H1 (cell line): Measurements from ENCODE around the gene MGLL. TPM values are rescaled to one million over a fixed set of nuclear protein-coding genes. Genes with fewer than 3 reads are reported as not detected.

ENCODE experiments used
- CTCF ChIA-PET: fragments of 300-600 bp; sonication (Branson Sonifier 250); formaldehyde crosslinking; loops from one replicate; lab custom pipeline; 2021; ENCODE audit not compliant: partially characterized antibody; lab: Charles Lee
- POLR2A ChIA-PET: fragments of 300-600 bp; sonication (Branson Sonifier 250); formaldehyde crosslinking; loops from one replicate; lab custom pipeline; 2021; ENCODE audit warnings: inconsistent platforms; ENCODE audit not compliant: partially characterized antibody; lab: Charles Lee
- DNase-seq, 2 experiments: peaks; one replicate each; pipeline versions ENCODE4 v3.0.0 to v3.0.0-alpha.2; 2010 to 2022; ENCODE audit warnings: low spot score in 2 of 2, low read depth in 1 of 2, mixed read lengths in 1 of 2
- FAIRE-seq: peaks from 2 replicates; lab custom pipeline; 2011; peaks lifted over from hg19 to GRCh38; lab: Jason Lieb, UNC
- H2AFZ ChIP-seq: 2 replicates; pipeline ENCODE4 v1.8.1; 2012; ENCODE audit warnings: low read length, inconsistent platforms
- H2AK5ac ChIP-seq: 2 replicates; pipeline ENCODE4 v1.6.1; 2013; ENCODE audit warnings: low read depth, low read length
- H2BK120ac ChIP-seq: replicated peaks from 2 replicates; pipeline ENCODE3; 2013; ENCODE audit warnings: low read depth, low read length, inconsistent platforms
- H2BK12ac ChIP-seq: 2 replicates; pipeline ENCODE4 v1.6.1; 2013; ENCODE audit warnings: low read depth, low read length
- H2BK15ac ChIP-seq: 2 replicates; pipeline ENCODE4 v1.6.1; 2013; ENCODE audit warnings: low read length
- H2BK20ac ChIP-seq: 2 replicates; pipeline ENCODE4 v1.6.1; 2013; ENCODE audit warnings: low read length
- H2BK5ac ChIP-seq: 2 replicates; pipeline ENCODE4 v1.6.1; 2013; ENCODE audit warnings: low read depth, low read length
- H3K14ac ChIP-seq: 2 replicates; pipeline ENCODE4 v1.6.1; 2013; ENCODE audit warnings: inconsistent platforms; ENCODE audit not compliant: insufficient read length
- H3K18ac ChIP-seq: 2 replicates; pipeline ENCODE4 v1.6.1; 2013; ENCODE audit warnings: low read length; ENCODE audit errors: extremely low read depth
- H3K23ac ChIP-seq: 2 replicates; pipeline ENCODE4 v1.6.1; 2013; ENCODE audit warnings: inconsistent platforms; ENCODE audit not compliant: insufficient read length
- H3K23me2 ChIP-seq: 2 replicates; pipeline ENCODE4 v1.6.1; 2013; ENCODE audit warnings: low read depth, low read length
- H3K27ac ChIP-seq: 2 replicates; pipeline ENCODE4 v1.6.1; 2011; ENCODE audit warnings: low read depth, low read length, inconsistent platforms
- H3K27me3 ChIP-seq, 4 experiments: replicated peaks in 1 of 4; 1 replicate in 1 of 4; 2 replicates in 3 of 4; pipeline versions ENCODE4 v1.6.1 to v1.8.1; 2011 to 2013; ENCODE audit warnings: low read length in 3 of 4, mild to moderate bottlenecking in 3 of 4, inconsistent platforms in 2 of 4, mixed read lengths in 2 of 4, moderate library complexity in 1 of 4; ENCODE audit not compliant: control insufficient read depth in 3 of 4, insufficient read depth in 3 of 4; ENCODE audit errors: extremely low read depth in 1 of 4
- H3K36me3 ChIP-seq, 4 experiments: 2 replicates each; pipeline versions ENCODE4 v1.6.1 to v1.8.1; 2011 to 2013; ENCODE audit warnings: mild to moderate bottlenecking in 4 of 4, low read length in 3 of 4, moderate library complexity in 2 of 4, control low read depth in 1 of 4, inconsistent platforms in 1 of 4; ENCODE audit not compliant: insufficient read depth in 4 of 4, control insufficient read depth in 2 of 4
- H3K4ac ChIP-seq: replicated peaks from 2 replicates; pipeline ENCODE3; 2013; ENCODE audit warnings: low read length, low read depth, mixed read lengths, inconsistent platforms; ENCODE audit not compliant: insufficient read length
- H3K4me1 ChIP-seq, 4 experiments: replicated peaks in 1 of 4; 1 replicate in 1 of 4; 2 replicates in 3 of 4; pipeline versions ENCODE4 v1.6.1 to v1.8.1; 2011 to 2013; ENCODE audit warnings: low read length in 3 of 4, inconsistent platforms in 2 of 4, mixed read lengths in 1 of 4; ENCODE audit not compliant: insufficient read depth in 4 of 4, control insufficient read depth in 3 of 4
- H3K4me2 ChIP-seq, 2 experiments: 2 replicates each; pipeline versions ENCODE4 v1.6.1 to v1.8.1; 2011 to 2013; ENCODE audit warnings: low read depth in 2 of 2, low read length in 2 of 2, control low read depth in 1 of 2, inconsistent platforms in 1 of 2, mild to moderate bottlenecking in 1 of 2; ENCODE audit not compliant: insufficient read depth in 1 of 2
- H3K4me3 ChIP-seq, 4 experiments: fragments of 200-600, 300-600 bp in 1 of 4; sonication (generic), shearing (Covaris generic), sonication (Bioruptor Twin) in 1 of 4; 2 replicates each; pipeline versions ENCODE4 v1.5.1 to v1.8.1; 2011 to 2016; ENCODE audit warnings: low read length in 4 of 4, low read depth in 3 of 4, control low read depth in 2 of 4, inconsistent platforms in 2 of 4, mild to moderate bottlenecking in 2 of 4, mixed read lengths in 1 of 4, moderate library complexity in 1 of 4; ENCODE audit not compliant: insufficient read depth in 2 of 4; ENCODE audit errors: extremely low read depth in 1 of 4
- H3K56ac ChIP-seq: replicated peaks from 2 replicates; pipeline ENCODE3; 2013; ENCODE audit warnings: low read depth, mild to moderate bottlenecking, mixed read lengths, low read length, inconsistent platforms; ENCODE audit not compliant: insufficient read length
- H3K79me1 ChIP-seq: 2 replicates; pipeline ENCODE4 v1.6.1; 2013; ENCODE audit warnings: low read depth, low read length, control low read depth
- H3K79me2 ChIP-seq, 2 experiments: 2 replicates each; pipeline versions ENCODE4 v1.6.1 to v1.8.1; 2012 to 2013; ENCODE audit warnings: low read length in 2 of 2, mild to moderate bottlenecking in 2 of 2, inconsistent platforms in 1 of 2; ENCODE audit not compliant: insufficient read depth in 2 of 2, control insufficient read depth in 1 of 2
- H3K9ac ChIP-seq, 4 experiments: replicated peaks in 1 of 4; 1 replicate in 1 of 4; 2 replicates in 3 of 4; pipeline versions ENCODE4 v1.6.1 to v1.8.1; 2011 to 2013; ENCODE audit warnings: low read depth in 3 of 4, low read length in 3 of 4, control low read depth in 2 of 4, mild to moderate bottlenecking in 2 of 4, moderate library complexity in 2 of 4, inconsistent platforms in 1 of 4; ENCODE audit errors: extremely low read depth in 1 of 4
- H3K9me3 ChIP-seq, 2 experiments: 2 replicates each; pipeline versions ENCODE4 v1.6.1 to v1.8.1; 2012 to 2013; ENCODE audit warnings: mild to moderate bottlenecking in 2 of 2, moderate library complexity in 2 of 2, control low read depth in 1 of 2, inconsistent platforms in 1 of 2, low read depth in 1 of 2, low read length in 1 of 2, mixed read lengths in 1 of 2; ENCODE audit not compliant: insufficient read depth in 2 of 2
- H4K20me1 ChIP-seq, 2 experiments: replicated peaks in 1 of 2; 2 replicates each; pipeline versions ENCODE3 to v1.8.1; 2011 to 2013; ENCODE audit warnings: inconsistent platforms in 2 of 2, low read length in 2 of 2, mild to moderate bottlenecking in 1 of 2; ENCODE audit not compliant: insufficient read depth in 2 of 2, control insufficient read depth in 1 of 2
- H4K5ac ChIP-seq: 2 replicates; pipeline ENCODE4 v1.6.1; 2013; ENCODE audit warnings: low read length, low read depth, mixed read lengths, inconsistent platforms; ENCODE audit not compliant: insufficient read length
- H4K8ac ChIP-seq: 2 replicates; pipeline ENCODE4 v1.8.0; 2013; ENCODE audit warnings: mild to moderate bottlenecking, moderate library complexity, low read length, inconsistent platforms; ENCODE audit not compliant: insufficient read depth; ENCODE audit errors: extremely low read depth
- H4K91ac ChIP-seq: replicated peaks from 2 replicates; pipeline ENCODE3; 2013; ENCODE audit warnings: low read length, mixed read lengths, inconsistent platforms; ENCODE audit not compliant: insufficient read length
- CHD2 ChIP-seq: IDR thresholded peaks from 2 replicates; pipeline ENCODE4 v1.6.1; 2012; ENCODE audit warnings: low read length, improper control_type of control experiment
- KDM1A ChIP-seq: fragments of 200-600, 300-600 bp; sonication (generic); IDR thresholded peaks from 2 replicates; pipeline ENCODE4 v1.7.1; 2016; ENCODE audit warnings: mild to moderate bottlenecking, low read length, borderline replicate concordance
- POLR2A ChIP-seq, 2 experiments: IDR thresholded peaks; 1 replicate in 1 of 2; 2 replicates in 1 of 2; pipeline ENCODE4 v1.6.1; 2011; ENCODE audit warnings: low read depth in 2 of 2, low read length in 2 of 2, mild to moderate bottlenecking in 2 of 2; ENCODE audit errors: control extremely low read depth in 1 of 2
- RBBP5 ChIP-seq: IDR thresholded peaks from 2 replicates; pipeline ENCODE4 v1.7.1; 2012; ENCODE audit warnings: low read depth, mild to moderate bottlenecking, inconsistent platforms, low read length, moderate library complexity, borderline replicate concordance
- WGBS, 2 experiments: shearing (Covaris generic) in 1 of 2; methylation state at CpG; one replicate each; pipeline versions ENCODE4 v1.1.6 to v1.1.7; 2013 to 2015; ENCODE audit warnings: low lambda C conversion rate in 2 of 2, mixed read lengths in 2 of 2, inconsistent platforms in 1 of 2, low coverage in 1 of 2, missing lambda C conversion rate in 1 of 2; ENCODE audit not compliant: insufficient replicate concordance in 2 of 2, insufficient coverage in 1 of 2, insufficient read length in 1 of 2; ENCODE audit errors: extremely low coverage in 1 of 2, missing lambda C conversion rate in 1 of 2; 5-methylcytosine and 5-hydroxymethylcytosine counted together
- polyA plus RNA-seq, 7 experiments: library from polyadenylated mRNA; depleted of rRNA in 3 of 7; stranded (reverse) in 5 of 7; unstranded in 2 of 7; fragments of >200 nt in 5 of 7; fragments of 200-250 nt in 2 of 7; gene quantifications; 1 replicate in 5 of 7; 2 replicates in 1 of 7; 4 replicates in 1 of 7; pipeline versions ENCODE4 v1.2.1 to v1.2.3, GENCODE V29; 2011 to 2013; ENCODE audit warnings: missing spikeins in 2 of 7, mixed read lengths in 2 of 7
- total RNA-seq: library from RNA; stranded (reverse); fragmentation: NEBNext Ultra II Directional; extraction: Animal tissue kit (Norgen Biotek cat#: 25700); gene quantifications from 2 replicates; pipeline ENCODE4 v1.2.1, GENCODE V29; 2021
- TF ChIP-seq, protein P1 (sequence below), 3 experiments: IDR thresholded peaks; 1 replicate in 2 of 3; 2 replicates in 1 of 3; pipeline versions ENCODE4 v1.5.1 to v1.6.1; 2011; ENCODE audit warnings: low read length in 3 of 3, mild to moderate bottlenecking in 3 of 3, inconsistent platforms in 2 of 3, low read depth in 1 of 3, moderate library complexity in 1 of 3; ENCODE audit not compliant: insufficient read depth in 1 of 3; ENCODE audit errors: control extremely low read depth in 1 of 3
- TF ChIP-seq, protein P2 (sequence below): IDR thresholded peaks from 2 replicates; pipeline ENCODE4 v1.6.1; 2011; ENCODE audit warnings: low read depth, mild to moderate bottlenecking, low read length; ENCODE audit not compliant: insufficient read depth

The MGLL gene
- total and polyA plus RNA-seq, 2 of the 8 experiments (the other 6 are each of a cell fraction or from before 2014, with no cell fraction given), result 0.05 to 0.34 TPM

DNA sequence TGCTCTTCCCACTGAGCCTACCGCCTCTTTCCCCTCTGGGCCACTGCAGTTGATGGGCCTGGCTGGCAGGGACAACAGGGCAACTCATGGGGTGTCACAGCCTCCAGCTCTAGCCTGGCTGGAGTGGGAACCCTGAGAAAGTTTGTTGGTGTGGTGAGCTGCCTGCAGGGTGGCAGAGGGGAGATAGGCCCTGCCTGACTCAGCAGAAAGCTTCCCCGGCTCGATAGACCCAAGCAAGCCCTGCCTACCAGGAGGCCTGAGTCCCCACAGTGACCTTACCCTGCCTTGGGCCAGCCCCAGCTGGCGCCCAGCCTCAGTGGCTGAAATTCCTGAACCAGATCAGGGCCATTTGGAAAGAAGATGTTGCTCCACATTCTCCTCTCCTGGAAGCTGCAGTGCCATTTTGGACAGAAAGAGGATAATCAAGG, 120.2 kb downstream of the MGLL start:
- TF ChIP-seq, protein P1, sequence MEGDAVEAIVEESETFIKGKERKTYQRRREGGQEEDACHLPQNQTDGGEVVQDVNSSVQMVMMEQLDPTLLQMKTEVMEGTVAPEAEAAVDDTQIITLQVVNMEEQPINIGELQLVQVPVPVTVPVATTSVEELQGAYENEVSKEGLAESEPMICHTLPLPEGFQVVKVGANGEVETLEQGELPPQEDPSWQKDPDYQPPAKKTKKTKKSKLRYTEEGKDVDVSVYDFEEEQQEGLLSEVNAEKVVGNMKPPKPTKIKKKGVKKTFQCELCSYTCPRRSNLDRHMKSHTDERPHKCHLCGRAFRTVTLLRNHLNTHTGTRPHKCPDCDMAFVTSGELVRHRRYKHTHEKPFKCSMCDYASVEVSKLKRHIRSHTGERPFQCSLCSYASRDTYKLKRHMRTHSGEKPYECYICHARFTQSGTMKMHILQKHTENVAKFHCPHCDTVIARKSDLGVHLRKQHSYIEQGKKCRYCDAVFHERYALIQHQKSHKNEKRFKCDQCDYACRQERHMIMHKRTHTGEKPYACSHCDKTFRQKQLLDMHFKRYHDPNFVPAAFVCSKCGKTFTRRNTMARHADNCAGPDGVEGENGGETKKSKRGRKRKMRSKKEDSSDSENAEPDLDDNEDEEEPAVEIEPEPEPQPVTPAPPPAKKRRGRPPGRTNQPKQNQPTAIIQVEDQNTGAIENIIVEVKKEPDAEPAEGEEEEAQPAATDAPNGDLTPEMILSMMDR (IDR thresholded peaks at IDR 0.05; ENCODE audit: control extremely low read depth in 1 of 3, insufficient read depth in 1 of 3, low read depth in 1 of 3, low read length in 3 of 3), result no peak
- TF ChIP-seq POLR2A (IDR thresholded peaks at IDR 0.05; ENCODE audit: control extremely low read depth in 1 of 2, low read depth in 2 of 2, low read length in 2 of 2) (no peak), RBBP5 (no peak), KDM1A (no peak), CHD2 (no peak)
- TF ChIP-seq, protein P2, sequence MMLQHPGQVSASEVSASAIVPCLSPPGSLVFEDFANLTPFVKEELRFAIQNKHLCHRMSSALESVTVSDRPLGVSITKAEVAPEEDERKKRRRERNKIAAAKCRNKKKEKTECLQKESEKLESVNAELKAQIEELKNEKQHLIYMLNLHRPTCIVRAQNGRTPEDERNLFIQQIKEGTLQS, result no peak
- no peak overlapping the region for H2AK5ac ChIP-seq
- no peak overlapping the region for H3K4me3 ChIP-seq
- H2BK15ac ChIP-seq, result 0 out of 2 replicates have a peak overlapping the region, but pooled peaks have one; percentile 18
- H3K4ac ChIP-seq, result no peak overlapping the region
- H2BK120ac ChIP-seq, result no peak overlapping the region
- H2BK12ac ChIP-seq, result no peak overlapping the region
- peaks cover 0 to 3% (median under 1%) of the 10 kb centered on the region in 4 experiments; a peak in 2 of 7 replicates for H3K4me1 ChIP-seq
- no peak overlapping the region for H3K27ac ChIP-seq
- H3K56ac ChIP-seq, result no peak overlapping the region
- H3K14ac ChIP-seq, result no peak overlapping the region
- no peak overlapping the region; the same call in 1 of the 2 replicates for H2BK5ac ChIP-seq
- H3K23me2 ChIP-seq, result no peaks in the 10 kb centered on the region
- DNase-seq (no peak), FAIRE-seq (no peak)
- no peak overlapping the region for H4K5ac ChIP-seq
- no peaks in the 10 kb centered on the region; the same call in 1 of the 2 replicates for H3K79me1 ChIP-seq
- 0 out of 2 replicates have a peak overlapping the region, but pooled peaks have one; percentile 86 for H2BK20ac ChIP-seq
- no peaks in the 10 kb centered on the region for H3K27me3 ChIP-seq
- H3K9me3 ChIP-seq, result no peaks in the 10 kb centered on the region
- H4K20me1 ChIP-seq, result no peaks in the 10 kb centered on the region
- H3K4me2 ChIP-seq, result no peak overlapping the region
- H4K8ac ChIP-seq, result no peak overlapping the region
- 84% methylated on average over 4 of the region's 4 CpGs; no CpG with 5 or more reads in 1 of the 2 experiments for WGBS, 2 experiments
- no peak overlapping the region for H4K91ac ChIP-seq
- POLR2A ChIA-PET, result interaction anchor here (1.3 kb wide), 1 partner anchor 13 kb away, joined by 4 read pairs; no protein-coding TSS in a partner anchor
- no peaks in the 10 kb centered on the region for H3K79me2 ChIP-seq
- no peak overlapping the region for H3K23ac ChIP-seq
- no peak overlapping the region for H3K18ac ChIP-seq
- no peaks in the 10 kb centered on the region for H3K36me3 ChIP-seq
- CTCF ChIA-PET, result interaction anchor here (0.7 to 1.5 kb wide), 3 partner anchors 11 to 188 kb away, joined by 3 to 7 read pairs (median 4); no protein-coding TSS in a partner anchor
- H3K9ac ChIP-seq, result no peak overlapping the region; a peak in 1 of 7 replicates
- H2AFZ ChIP-seq, result no peak overlapping the region
